Stimulated activated CD4-positive, alpha-beta T cell treated with anti-CD3 and anti-CD28 coated beads, Interleukin-1b, Interleukin-23, amount 100 ng/mL, for 1 hour (primary cell): ENCODE measurements around the gene UQCC3.
A peak's percentile ranks its signal among the peaks of the same experiment; 100 is the strongest.
"Not testable (repeated sequence)": the region's sequence is repeated elsewhere in the genome, so short reads cannot be mapped to it uniquely, and the experiment has no call there.

ENCODE experiments used
- DNase-seq, 2 donors: peaks; one replicate each; pipeline ENCODE4 v3.0.0-alpha.2; 2020; ENCODE audit warnings: low read depth in 2 of 2

Gene UQCC3, protein sequence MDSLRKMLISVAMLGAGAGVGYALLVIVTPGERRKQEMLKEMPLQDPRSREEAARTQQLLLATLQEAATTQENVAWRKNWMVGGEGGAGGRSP

DNA sequence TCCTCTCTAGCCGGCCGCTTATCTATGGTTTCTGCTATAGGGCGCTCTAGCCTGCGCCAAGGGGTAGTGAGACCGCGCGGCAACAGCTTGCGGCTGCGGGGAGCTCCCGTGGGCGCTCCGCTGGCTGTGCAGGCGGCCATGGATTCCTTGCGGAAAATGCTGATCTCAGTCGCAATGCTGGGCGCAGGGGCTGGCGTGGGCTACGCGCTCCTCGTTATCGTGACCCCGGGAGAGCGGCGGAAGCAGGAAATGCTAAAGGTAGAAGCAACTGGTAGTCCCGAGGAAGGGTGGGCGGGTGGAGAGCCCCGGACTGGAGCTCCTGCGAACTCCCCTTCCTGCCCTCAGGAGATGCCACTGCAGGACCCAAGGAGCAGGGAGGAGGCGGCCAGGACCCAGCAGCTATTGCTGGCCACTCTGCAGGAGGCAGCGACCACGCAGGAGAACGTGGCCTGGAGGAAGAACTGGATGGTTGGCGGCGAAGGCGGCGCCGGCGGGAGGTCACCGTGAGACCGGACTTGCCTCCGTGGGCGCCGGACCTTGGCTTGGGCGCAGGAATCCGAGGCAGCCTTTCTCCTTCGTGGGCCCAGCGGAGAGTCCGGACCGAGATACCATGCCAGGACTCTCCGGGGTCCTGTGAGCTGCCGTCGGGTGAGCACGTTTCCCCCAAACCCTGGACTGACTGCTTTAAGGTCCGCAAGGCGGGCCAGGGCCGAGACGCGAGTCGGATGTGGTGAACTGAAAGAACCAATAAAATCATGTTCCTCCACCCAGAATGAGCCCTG lies at the start of gene UQCC3, which contains the start of gene LBHD1:
TSS of gene UQCC3 (plus strand) at position 66 of the 782 bp plus-strand sequence. CDS start at position 139, 73 bp downstream.
TSS of gene LBHD1 (minus strand) at position 660 of the 782 bp plus-strand sequence. CDS start 2,236 bp downstream, outside the sequence.
- DNase-seq = peak in 1 of 2 donors; percentile 46

DNA sequence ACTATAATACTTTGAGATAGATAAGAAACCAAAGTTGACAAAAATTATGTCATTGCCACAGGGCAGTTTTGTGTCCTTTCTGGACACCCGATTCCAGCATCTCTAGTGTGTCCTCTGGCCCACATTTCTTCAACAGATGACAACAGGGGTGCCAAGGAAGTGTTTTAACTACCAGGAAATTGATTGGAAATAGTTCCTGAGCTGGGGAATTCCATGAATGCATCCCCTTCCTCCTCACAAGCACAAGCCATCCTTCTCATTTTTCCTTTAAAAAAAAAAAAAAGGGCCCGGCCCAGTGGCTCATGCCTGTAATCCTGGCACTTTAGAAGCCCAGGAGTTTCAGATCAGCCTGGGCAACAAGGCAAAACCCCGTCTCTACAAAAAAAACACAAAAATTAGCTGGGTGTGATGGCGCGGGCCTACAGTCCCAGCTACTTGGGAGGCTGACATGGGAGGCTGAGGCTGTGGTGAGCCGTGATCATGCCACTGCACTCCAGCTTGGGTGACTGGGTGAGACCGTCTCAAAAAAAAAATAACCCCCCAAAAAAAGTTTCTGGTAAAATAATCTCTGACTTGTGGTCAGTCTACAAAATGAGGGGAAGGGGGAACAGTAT lies 48.9 kb upstream of the UQCC3 start:
- no peak for DNase-seq

DNA sequence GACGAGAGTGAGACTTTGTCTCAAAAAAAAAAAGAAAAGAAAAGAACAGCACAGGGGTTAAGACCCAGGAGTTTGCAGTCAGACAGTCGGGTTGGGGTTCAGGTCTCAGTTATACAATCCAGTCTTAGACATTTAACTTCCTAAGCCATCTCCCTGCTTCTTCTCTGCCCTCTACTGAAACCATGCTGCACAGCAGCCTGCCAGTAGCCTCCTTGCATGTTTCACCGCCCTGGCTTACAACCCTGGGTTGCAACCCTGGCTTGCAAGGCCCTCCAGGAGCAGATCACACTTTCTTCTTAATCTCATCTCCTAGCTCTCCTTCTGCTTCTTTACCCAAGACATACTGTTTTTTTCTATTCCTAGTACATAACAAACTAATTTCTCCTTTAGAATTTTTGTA lies 43.8 kb upstream of the UQCC3 start:
- DNase-seq = no peak

DNA sequence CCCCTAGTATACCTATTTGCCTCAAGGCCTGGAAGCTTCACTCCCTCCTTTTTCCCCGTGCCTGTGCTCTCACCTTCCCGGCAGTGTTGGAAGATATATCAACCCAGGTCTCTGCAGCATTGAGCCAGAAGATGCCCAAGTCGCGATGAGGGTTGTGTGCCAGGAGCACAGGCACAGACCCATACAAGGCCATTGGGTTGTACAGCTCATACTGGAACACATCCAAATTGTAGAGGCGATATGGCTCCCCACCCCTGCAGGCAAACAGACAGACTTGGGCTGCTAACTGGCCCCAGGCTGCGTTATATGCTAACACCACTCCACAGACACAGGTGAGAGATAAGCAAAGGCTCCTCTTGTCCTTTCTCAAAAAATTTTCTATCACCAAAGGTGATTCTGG lies 39.0 kb upstream of the UQCC3 start:
- no peak for DNase-seq

DNA sequence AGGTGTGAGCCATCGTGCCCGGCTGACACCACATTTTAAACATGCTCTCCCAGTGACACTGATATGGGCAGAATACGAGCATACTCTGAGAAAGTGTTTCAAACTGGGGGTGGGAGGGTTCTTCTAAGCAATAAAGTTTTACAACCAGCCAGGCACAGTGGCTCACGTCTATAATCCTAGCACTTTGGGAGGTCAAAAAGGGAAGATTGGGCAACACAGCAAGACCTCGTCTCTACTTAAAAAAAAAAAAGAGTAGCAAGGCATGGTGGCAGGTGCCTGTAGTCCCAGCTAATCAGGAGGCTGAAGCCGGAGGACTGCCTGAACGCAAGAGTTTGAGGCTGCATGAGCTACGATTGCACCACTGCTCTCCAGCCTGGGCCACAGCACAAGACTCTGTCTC lies 27.3 kb upstream of the UQCC3 start:
- no peak for DNase-seq

DNA sequence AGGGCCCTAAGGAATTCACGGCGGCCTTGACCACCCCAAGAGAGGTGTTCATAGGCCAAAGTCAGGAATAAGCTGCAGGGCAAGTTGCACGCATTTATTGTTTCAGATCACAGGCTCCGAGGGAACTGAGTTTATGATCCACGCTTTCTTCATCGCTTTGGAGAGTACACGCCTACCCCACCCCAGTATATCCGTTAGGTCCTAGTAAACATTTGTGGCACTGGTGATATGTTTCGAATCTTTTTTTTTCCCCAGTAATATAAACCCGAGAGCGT lies 25.9 kb upstream of the UQCC3 start:
- DNase-seq = no peak

DNA sequence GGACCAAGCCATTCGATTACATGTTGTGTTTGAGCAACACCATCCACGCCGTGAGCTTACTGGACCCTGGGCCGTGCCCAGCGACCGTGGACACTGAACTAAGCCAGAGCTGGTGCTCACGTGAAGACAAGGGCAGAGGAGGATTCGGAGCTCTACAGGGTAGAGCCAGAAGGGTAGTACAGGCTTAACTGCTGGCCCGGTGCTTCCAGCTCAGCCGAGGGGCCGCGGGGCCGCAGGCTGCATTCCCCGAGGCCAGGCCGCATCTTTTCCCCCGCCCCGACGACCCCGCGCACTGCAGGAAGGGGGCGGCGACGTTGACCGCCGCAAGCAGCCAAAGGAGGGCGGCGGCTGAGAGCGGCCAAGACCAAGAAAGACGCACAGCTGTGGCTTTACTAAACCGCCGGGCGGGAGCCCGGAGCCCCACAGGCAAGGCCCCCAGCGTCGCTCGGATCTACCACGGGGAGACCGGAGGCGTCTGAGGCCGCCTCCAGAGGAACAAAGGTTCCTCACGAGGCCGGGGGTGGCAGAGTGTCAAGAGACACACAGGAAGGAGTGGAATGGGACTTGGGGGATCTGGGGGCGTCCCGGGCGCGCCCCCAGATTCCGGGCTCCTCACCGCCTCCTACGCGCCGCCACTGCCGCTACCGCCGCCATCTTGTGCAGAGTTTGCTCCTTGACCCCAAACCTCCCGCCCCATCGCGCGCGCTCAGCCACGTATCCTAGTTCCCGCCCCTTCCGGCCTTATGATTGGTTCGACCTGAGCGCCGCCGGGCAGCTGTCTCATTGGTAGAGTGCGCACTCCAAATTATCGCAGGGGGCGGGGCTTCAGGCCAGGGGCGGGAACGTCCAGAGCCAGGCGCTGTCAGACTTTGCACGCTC lies 25.3 kb upstream of the UQCC3 start, which contains the start of gene GANAB:
TSS of gene GANAB (minus strand) at position 668 of the 879 bp plus-strand sequence. CDS start at position 654, 14 bp downstream.
- peak; percentile 96 to 99 for DNase-seq

DNA sequence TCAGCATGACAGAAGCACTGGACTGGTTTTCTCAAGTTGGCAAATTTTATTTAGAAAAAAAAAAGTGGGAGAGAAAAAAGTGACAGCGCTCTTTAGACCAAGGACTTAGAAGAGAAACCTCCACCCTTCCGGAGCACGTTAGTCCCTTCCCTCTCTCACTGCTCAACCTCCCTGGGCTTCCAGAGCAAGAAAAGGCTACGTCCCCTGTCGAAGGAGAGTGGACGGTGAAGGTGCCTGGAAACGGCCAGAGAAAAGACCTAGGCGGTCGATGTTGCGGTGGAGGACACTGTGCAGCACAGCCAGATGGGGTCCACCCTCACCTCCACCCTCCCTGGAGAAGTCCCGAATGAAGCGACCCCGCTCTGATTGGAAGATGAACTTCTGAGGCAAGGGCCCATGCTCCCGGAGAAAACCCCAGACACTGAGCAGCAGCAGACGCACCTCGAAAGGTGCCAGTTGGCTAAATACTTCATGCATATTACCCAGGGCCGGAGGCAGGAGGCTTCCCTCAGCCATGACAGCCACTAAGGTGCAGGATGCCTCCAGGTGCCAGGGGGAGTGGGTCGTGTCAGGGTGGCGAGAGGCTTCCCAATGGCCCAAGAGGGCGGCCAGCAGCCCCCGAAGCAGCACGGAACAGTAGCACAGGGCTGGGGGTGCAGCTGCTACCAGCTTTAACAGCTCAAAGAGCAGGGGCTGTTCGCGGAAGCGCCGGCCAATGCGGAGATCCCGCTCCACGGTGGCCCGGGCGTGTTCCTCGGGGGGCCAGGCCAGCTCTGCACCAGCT lies 24.5 kb upstream of the UQCC3 start:
- no peak for DNase-seq

DNA sequence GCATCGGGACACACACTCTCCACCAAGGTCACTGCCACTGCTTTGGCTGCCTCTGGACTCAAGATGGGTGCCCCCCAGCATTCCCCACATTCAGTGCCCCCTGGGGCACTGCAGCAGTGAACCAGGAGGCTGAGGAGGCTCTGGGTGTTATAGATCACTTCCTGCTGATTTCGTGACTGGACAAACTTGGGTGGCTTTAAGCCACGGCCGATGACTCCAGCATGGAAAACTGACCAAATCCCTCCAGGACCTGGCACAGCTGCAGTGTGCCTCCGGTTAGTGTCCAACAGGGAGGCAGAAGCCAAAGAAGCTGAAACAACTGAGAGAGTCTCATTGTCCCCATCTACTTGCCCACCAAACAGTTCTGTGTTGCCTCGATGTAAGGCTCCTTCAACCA lies 23.9 kb upstream of the UQCC3 start:
- no peak for DNase-seq

DNA sequence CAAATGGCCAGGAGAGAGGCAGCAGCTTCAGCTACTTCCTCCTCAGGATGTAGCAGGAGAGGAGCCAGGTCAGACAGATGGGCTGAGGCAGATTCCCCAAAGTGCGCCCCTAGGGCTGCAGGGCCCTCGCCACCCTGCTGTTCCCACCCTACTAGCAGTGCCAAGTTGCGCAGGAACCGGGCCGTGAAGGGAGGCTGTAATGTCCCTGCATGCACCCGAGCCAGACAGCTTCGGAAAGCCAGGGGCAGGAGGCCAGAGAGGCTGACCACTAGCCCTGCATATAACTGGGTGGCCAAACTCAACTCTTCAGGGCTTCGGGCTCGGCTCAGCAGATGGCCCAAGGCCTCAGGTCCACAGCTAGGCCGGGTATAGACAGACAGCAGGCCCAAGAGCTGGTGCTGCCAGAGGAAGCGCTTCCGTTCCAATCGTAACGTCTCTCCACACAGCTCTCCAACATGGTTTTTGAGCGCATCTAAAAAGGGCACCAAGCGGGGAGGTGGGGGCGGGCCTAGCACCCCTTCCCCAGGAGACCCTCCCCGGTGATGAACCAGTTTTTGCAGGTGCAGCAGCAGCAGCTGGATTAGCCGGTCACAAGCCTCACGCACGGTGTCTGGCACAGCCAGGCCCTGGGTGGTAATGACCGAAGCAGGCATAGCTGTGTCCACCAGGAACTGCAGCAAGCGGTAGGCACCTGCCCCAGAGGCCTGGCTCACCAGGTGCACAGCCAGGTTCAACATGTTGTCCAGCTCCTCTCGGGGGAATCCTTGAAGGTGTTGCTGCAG lies 23.1 kb upstream of the UQCC3 start:
- no peak for DNase-seq

DNA sequence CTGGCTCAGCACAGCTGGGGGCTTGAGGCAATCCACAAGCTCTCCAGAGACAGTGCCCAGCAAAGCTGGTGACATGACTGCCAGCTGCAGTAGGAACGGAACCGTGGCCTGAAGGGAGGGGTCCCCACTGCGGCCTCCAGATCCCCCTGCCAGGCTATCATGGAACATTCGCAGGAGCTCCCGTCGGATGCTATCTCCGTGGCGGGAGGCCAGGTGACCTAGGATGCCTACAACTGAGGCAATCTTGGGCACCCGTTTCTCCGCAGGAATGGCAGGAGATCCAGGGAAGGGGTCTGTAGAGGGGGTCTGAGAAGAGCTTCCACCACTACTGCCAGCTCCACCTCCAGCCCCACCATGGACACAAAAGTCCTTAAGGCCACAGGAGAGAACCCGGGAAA lies 22.5 kb upstream of the UQCC3 start:
- DNase-seq = no peak

DNA sequence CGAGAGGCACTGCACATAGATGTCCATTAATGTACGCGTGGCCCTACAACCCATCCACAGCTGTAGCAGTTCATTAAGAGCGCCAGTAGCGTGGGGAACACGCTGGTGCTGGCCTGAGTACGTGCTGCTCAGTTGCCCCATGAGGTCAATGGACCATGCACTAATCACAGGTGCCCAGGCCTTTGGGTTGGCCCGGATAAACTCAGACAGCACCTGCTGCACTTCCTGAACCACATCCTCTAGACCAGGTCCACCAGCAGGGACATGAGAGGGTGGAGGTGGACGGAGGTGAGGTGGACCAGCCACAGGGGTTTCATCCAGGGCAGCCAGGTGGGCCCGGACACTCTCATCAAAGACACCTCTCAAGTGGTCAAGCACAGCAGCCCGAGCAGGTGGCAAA lies 22.0 kb upstream of the UQCC3 start:
- no peak for DNase-seq

DNA sequence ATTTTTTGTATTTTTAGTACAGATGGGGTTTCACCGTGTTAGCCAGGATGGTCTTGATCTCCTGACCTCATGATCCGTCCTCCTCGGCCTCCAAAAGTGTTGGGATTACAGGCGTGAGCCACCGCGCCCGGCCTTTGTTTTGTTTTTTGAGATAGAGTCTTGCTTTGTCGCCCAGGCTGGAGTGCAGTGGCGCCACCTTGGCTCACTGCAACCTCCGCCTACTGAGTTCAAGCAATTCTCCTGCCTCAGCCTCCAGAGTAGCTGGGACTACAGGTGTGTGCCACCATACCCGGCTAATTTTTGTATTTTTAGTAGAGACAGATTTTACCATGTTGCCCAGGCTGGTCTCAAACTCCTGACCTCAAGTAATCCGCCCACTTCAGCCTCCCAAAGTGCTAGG lies 21.2 kb upstream of the UQCC3 start:
- DNase-seq = not testable (repeated sequence)

DNA sequence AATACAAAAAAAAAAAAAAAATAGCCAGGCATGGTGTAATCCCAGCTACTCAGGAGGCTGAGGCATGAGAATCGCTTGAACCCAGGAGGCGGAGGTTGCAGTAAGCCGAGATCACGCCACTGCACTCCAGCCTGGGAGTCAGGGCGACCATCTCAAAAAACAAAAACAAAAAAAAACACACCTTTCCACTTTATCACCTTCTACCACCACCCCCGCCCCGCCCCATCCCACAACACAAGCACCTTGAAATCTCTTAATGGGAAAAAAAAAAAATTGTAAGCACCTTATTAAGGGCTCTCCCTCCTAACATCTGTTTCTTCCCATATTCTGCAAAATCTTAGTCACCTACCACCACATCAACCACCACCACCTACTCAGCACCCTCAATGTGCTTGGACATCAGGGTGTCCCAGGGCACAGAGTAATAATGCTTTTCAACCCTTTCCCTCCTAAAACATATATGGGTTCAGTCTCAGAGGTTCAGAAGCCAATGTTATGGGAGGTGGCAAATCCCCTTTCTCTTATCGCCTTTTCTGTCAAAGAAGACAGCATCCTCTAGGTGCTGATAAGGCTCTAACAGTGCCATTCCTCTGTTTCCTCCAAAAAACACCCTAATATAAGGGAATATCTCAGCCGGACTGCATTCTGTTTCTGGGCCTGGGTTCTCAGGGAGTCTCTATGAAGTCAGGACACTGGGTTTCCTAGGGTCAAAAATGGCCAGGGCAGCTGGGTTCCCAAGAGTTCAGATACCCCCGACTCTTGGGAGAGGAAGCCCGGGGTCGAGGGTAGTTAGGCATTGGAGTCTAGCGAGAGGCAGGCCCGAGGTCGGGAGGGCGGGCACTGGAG lies 19.1 kb upstream of the UQCC3 start:
- no peak for DNase-seq

DNA sequence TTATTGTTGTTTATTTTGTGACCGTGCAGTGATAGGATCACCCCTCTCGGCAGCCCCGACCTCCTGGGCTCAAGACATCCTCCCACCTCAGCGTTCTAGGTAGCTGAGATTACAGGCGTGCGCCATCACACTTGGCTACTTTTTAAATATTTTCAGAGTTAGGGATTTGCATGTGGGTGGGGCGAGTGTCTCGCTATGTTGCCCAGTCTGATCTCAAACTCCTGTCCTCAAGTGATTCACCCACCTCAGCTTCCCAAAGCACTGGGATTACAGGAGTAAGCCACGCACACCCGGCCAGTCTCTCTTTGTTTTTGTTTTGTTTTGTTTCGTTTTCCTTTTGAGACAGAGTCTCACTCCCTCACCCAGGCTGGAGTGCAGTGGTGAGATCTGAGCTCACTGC lies 17.2 kb upstream of the UQCC3 start:
- DNase-seq = no peak

DNA sequence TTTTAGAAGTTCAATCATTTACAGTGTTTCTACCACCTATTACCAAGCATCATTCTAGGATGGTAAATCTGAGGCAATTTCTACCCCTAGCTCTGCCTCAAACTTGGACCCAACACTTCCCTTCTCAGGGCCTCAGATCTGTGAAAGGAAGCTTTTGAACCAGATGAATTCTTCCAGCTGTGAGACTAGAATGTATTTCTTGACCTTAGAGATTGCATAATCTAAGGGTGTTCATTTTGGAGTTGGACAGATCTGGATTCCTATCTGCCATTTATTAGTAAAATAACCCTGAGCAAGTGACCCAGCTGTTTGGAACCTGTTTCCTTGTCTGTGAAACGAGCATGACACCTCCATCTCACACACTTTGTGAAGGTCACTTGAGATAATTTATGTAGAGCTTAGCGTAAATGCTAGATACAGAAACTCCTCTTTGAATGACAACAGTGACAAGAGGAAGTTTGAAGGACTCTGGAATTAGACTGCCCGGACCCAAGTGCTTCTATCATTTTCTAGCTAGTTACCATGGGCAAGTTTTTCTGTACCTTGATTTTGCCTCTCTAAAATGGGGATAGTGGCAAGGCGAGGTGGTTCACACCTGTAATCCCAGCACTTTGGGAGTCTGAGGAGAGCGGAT lies 14.6 kb upstream of the UQCC3 start:
- no peak for DNase-seq

DNA sequence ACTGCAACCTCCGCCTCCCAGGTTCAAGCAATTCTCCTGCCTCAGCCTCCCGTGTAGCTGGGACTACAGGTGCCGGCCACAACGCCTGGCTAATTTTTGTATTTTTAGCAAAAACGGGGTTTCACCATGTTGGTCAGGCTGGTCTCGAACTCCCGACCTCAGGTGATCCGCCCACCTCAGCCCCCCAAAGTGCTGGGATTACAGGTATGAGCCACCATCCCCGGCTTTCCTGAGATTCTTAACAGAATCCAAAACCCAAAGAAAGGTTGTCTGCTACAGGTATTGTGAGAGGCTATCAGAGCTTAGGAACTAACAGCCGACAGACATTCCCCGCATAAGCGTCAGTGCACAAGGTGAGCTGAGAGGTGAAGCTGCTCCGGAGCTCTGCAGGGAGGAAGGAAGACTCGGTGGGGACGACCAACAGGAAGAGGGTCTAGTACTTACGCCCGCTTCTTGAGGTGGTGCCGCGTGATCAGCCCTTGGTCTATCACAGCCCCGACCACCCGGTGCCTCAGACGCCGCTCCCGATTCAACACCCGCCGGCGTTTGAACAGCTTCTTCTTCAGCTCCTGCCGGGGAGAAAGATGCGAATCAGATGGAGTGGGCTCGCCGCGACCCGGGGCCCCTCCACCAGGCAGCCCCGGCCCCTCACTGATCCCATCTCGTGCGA lies 6.9 kb upstream of the UQCC3 start:
- DNase-seq = no peak

DNA sequence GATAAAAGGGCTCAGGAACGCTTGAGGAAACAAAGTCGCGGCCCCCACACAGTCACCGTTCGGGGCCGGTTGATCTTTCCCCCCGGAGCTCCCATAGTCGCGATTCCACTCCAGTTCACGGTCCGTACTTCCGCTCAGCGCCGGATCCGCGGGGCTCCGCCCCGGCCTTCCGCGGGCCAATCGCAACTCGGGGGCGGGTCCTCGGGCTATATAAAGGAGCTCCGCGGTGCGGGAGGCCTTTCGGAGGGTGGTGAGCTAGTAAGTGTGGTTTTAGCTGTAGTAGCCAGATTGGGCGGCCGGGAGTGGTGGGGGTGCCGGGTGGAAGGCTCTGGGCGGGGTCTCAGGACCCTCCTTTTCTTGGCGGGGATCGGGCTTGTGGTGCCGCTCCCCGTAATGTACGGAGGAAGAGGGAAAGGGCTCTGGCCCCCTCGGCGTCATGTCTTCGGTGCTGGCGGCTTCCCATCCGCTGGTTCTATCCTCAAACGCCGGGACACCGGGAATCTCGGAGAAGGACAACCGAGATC lies 6.3 kb upstream of the UQCC3 start, which contains the start of the genes C11orf98 and CSKMT:
TSS of gene C11orf98 (minus strand) at position 136 of the 524 bp plus-strand sequence. CDS start at position 95, 41 bp downstream.
TSS of gene CSKMT (plus strand) at position 238 of the 524 bp plus-strand sequence. CDS start 568 bp downstream, outside the sequence.
- peak; percentile 92 to 94 for DNase-seq
